SU-DHL-6 (cell line): ENCODE measurements around the gene RBFOX2.

ENCODE experiments used
- H2AFZ ChIP-seq: fragments of 200-600 bp; sonication (generic); 2 replicates; pipeline ENCODE4 v1.6.1; 2014; ENCODE audit warnings: low read depth, mild to moderate bottlenecking, moderate library complexity, mixed read lengths, antibody characterized with exemption, low read length; ENCODE audit not compliant: severe bottlenecking
- H3F3A ChIP-seq: fragments of 200-600 bp; shearing (Covaris generic); 2 replicates; pipeline ENCODE4 v1.6.0; 2016; ENCODE audit warnings: antibody characterized with exemption, mild to moderate bottlenecking; ENCODE audit not compliant: insufficient read depth
- H3K27ac ChIP-seq: fragments of 200-600 bp; sonication (generic); 2 replicates; pipeline ENCODE4 v1.5.1; 2016; ENCODE audit warnings: low read depth, mild to moderate bottlenecking, low read length, moderate library complexity, mixed read lengths
- H3K27me3 ChIP-seq: fragments of 200-600 bp; sonication (generic), shearing (Covaris generic); 2 replicates; pipeline ENCODE4 v1.6.0; 2014; ENCODE audit warnings: mild to moderate bottlenecking, low read length
- H3K36me3 ChIP-seq: fragments of 200-600 bp; sonication (generic); 2 replicates; pipeline ENCODE4 v1.6.1; 2014; ENCODE audit warnings: mild to moderate bottlenecking, low read length, mixed read lengths
- H3K4me2 ChIP-seq: fragments of 300-600, 200-600 bp; shearing (Covaris generic), sonication (generic); 2 replicates; pipeline ENCODE4 v1.6.0; 2014; ENCODE audit warnings: low read length, low read depth, mild to moderate bottlenecking; ENCODE audit not compliant: poor library complexity, severe bottlenecking
- H3K4me3 ChIP-seq: fragments of 200-600 bp; sonication (generic); 2 replicates; pipeline ENCODE4 v1.5.1; 2014; ENCODE audit warnings: antibody characterized with exemption, low read length, mild to moderate bottlenecking, mixed read lengths; ENCODE audit not compliant: insufficient read depth, poor library complexity, severe bottlenecking
- H3K79me2 ChIP-seq: fragments of 200-600 bp; sonication (generic); 2 replicates; pipeline ENCODE4 v1.6.1; 2014; ENCODE audit warnings: mild to moderate bottlenecking, low read length, moderate library complexity; ENCODE audit not compliant: insufficient read depth
- H3K9ac ChIP-seq: fragments of 200-600 bp; sonication (generic); 2 replicates; pipeline ENCODE4 v1.7.0; 2014; ENCODE audit warnings: mild to moderate bottlenecking, low read length
- H3K9me2 ChIP-seq: fragments of 200-600 bp; sonication (generic); replicated peaks from 2 replicates; pipeline ENCODE4 v1.6.1; 2014; ENCODE audit warnings: low read length; ENCODE audit not compliant: insufficient read depth
- H3K9me3 ChIP-seq: fragments of 200-600 bp; sonication (generic); 2 replicates; pipeline ENCODE4 v1.6.1; 2014; ENCODE audit warnings: low read length, mixed read lengths; ENCODE audit not compliant: insufficient read depth
- H4K20me1 ChIP-seq: fragments of 200-600 bp; sonication (generic); 2 replicates; pipeline ENCODE4 v1.6.1; 2014; ENCODE audit warnings: low read depth, mild to moderate bottlenecking, antibody characterized with exemption, low read length, moderate library complexity, mixed read lengths
- EZH2phosphoT487 ChIP-seq: fragments of 200-600 bp; sonication (generic), shearing (Covaris generic); conservative IDR thresholded peaks from 2 replicates; pipeline ENCODE4 v1.6.1; 2018; ENCODE audit warnings: mild to moderate bottlenecking, antibody characterized with exemption, low read length, moderate library complexity, mixed read lengths
- TF ChIP-seq, protein P1 (sequence below): fragments of 200-600 bp; sonication (generic); IDR thresholded peaks from one replicate; pipeline ENCODE4 v1.5.1; 2017; ENCODE audit warnings: antibody characterized with exemption, mild to moderate bottlenecking, low read length, moderate library complexity; ENCODE audit not compliant: insufficient read depth, poor library complexity, severe bottlenecking

The RBFOX2 gene

DNA sequence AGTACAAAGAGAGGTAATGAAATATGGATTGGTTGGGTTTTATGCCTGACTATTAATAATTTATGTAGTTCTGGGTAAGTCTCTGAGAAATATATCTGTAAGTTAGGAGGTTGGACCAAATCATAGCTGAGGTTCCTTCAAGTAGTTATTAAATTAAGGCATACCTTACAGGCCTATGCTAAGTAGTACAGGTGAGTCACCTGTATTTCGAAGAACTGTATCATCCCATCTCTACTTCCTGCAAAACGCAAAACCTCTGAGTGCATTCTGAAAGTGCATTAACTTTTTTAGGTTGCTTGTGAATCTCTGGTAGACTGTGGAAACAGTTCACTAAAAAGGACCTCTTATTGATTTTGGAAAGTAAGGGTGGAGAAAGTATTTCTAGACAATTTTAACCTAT, 273.9 kb downstream of the RBFOX2 start:
- Histone ChIP-seq H3K4me3 (no peak overlapping the region), H3K9ac (no peak overlapping the region), H3K9me2 (no peaks in the 10 kb centered on the region), H3F3A (peaks cover 50% of the 10 kb centered on the region), H3K9me3 (no peaks in the 10 kb centered on the region), H4K20me1 (no peaks in the 10 kb centered on the region), H2AFZ (no peak overlapping the region), H3K27me3 (no peaks in the 10 kb centered on the region), H3K79me2 (no peaks in the 10 kb centered on the region), H3K27ac (no peak overlapping the region; the same call in 1 of the 2 replicates), H3K36me3 (no peaks in the 10 kb centered on the region), H3K4me2 (no peak overlapping the region)
- TF ChIP-seq EZH2phosphoT487, result no peak
- TF ChIP-seq, protein P1, sequence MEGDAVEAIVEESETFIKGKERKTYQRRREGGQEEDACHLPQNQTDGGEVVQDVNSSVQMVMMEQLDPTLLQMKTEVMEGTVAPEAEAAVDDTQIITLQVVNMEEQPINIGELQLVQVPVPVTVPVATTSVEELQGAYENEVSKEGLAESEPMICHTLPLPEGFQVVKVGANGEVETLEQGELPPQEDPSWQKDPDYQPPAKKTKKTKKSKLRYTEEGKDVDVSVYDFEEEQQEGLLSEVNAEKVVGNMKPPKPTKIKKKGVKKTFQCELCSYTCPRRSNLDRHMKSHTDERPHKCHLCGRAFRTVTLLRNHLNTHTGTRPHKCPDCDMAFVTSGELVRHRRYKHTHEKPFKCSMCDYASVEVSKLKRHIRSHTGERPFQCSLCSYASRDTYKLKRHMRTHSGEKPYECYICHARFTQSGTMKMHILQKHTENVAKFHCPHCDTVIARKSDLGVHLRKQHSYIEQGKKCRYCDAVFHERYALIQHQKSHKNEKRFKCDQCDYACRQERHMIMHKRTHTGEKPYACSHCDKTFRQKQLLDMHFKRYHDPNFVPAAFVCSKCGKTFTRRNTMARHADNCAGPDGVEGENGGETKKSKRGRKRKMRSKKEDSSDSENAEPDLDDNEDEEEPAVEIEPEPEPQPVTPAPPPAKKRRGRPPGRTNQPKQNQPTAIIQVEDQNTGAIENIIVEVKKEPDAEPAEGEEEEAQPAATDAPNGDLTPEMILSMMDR, result no peak

DNA sequence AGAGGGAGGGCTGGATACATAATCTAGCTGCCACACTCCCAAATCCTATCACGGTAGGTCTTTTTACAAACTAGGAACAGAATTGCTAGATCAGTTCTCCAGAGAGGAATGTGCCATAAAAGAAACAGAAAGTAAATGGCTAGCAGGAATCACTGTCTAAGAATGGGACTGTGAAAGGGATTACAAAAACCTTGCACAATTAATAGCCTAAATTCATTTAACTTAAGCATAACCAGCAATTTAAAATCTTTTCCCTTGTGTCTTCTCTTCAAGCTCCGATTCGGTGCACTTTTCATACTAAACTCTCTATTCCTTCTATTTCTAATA, 275.8 kb downstream of the RBFOX2 start:
- no peaks in the 10 kb centered on the region for H3K79me2 ChIP-seq
- peak overlapping the region; percentile 99 for H3K27ac ChIP-seq
- peak overlapping the region; percentile 96 for H3K4me2 ChIP-seq
- H4K20me1 ChIP-seq, result no peaks in the 10 kb centered on the region
- TF ChIP-seq, protein P1, result no peak
- TF ChIP-seq EZH2phosphoT487, result no peak
- H3K9me3 ChIP-seq, result no peaks in the 10 kb centered on the region
- H3K4me3 ChIP-seq, result peak overlapping the region; percentile 43
- no peaks in the 10 kb centered on the region for H3K27me3 ChIP-seq
- H3K9ac ChIP-seq, result peak overlapping the region; percentile 64
- H2AFZ ChIP-seq, result peak overlapping the region; percentile 28
- H3K36me3 ChIP-seq, result no peaks in the 10 kb centered on the region
- H3K9me2 ChIP-seq, result no peaks in the 10 kb centered on the region
- peaks cover 68% of the 10 kb centered on the region for H3F3A ChIP-seq

DNA sequence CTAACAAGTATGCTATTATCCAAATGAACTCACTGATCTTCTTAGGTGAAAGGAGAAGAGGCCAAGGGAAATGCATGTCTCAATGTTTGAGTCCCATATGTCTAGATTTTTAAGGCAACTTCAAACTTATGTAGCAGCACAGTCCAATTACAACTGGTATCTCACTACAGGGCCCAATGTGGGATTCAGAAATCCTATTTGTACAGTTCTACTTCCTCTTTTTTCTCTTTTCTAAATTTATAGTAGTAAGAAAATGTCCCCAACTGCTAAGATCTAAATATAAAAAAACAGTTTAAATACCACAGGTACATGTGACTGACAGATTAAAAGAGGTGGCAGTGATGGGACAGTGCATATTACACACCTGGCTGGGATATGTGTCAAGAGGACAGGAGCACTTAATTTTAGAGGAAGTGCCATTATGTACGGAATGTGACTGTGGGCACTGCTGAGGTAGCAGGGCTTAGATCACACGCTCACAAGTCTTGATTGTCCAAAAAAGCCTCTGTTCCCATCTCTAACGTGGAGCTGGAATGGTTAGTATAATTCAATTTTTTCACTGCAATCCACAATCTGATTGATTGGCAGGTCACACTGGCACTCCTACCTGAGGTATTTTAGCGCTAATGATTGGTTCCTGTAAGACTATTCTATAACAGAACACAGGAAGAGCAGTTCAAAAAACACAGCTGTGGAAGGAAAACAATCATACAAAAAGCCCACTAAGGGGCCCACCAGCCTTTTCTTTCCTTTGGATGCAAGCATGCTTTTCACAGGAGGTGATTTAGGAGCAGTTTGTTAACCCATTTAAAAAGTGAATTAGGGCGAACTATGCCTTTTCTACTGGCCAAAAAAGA, 276.4 kb downstream of the RBFOX2 start:
- TF ChIP-seq, protein P1, result no peak
- no peak for TF ChIP-seq EZH2phosphoT487
- no peaks in the 10 kb centered on the region for H3K36me3 ChIP-seq
- H4K20me1 ChIP-seq, result no peaks in the 10 kb centered on the region
- H3K27ac ChIP-seq, result peak overlapping the region; percentile 99
- H3K4me2 ChIP-seq, result peak overlapping the region; percentile 96
- no peaks in the 10 kb centered on the region for H3K27me3 ChIP-seq
- H3F3A ChIP-seq, result peaks cover 74% of the 10 kb centered on the region
- H3K4me3 ChIP-seq, result peak overlapping the region; percentile 43
- no peaks in the 10 kb centered on the region for H3K9me3 ChIP-seq
- no peaks in the 10 kb centered on the region for H3K9me2 ChIP-seq
- H3K79me2 ChIP-seq, result no peaks in the 10 kb centered on the region
- H2AFZ ChIP-seq, result peak overlapping the region; percentile 4
- peak overlapping the region; percentile 64 for H3K9ac ChIP-seq
